PC-3 (cell line): Measurements from ENCODE around the gene HBEGF. TPM values are rescaled to one million over a fixed set of nuclear protein-coding genes. Genes with fewer than 3 reads are reported as not detected.

Experiments used
- ATAC-seq: fragments of 200-7000 bp; cut with Tn5 transposase; 2 replicates; pipeline ENCODE4 v1.9.1; 2020; ENCODE audit warnings: mild to moderate bottlenecking, moderate library complexity
- Bru-seq: library from RNA; stranded (reverse); fragments of 400-500 nt; gene quantifications from one replicate; lab custom pipeline; 2021; lab: Mats Ljungman, UMichigan
- BruChase-seq, 2 experiments: library from RNA; stranded (reverse); fragments of 400-500 nt; gene quantifications; one replicate each; lab custom pipeline; 2021; lab: Mats Ljungman, UMichigan
- BruUV-seq: library from RNA; stranded (reverse); fragments of 400-500 nt; replicated peaks from 2 replicates; lab custom pipeline; 2021; lab: Mats Ljungman, UMichigan
- CTCF ChIA-PET: fragments of 300-600 bp; sonication (Branson Sonifier 250); formaldehyde crosslinking; loops from one replicate; lab custom pipeline; 2022; ENCODE audit warnings: antibody characterized with exemption; lab: Charles Lee
- POLR2A ChIA-PET: fragments of 300-600 bp; sonication (Branson Sonifier 250); formaldehyde crosslinking; loops from one replicate; lab custom pipeline; 2022; ENCODE audit warnings: antibody characterized with exemption; ENCODE audit not compliant: unreplicated experiment; lab: Charles Lee
- DNase-seq: peaks from one replicate; pipeline ENCODE4 v3.0.0-alpha.2; 2015
- H2AFZ ChIP-seq: fragments of 300-600 bp; sonication (generic); 2 replicates; pipeline ENCODE4 v1.6.0; 2016; ENCODE audit warnings: antibody characterized with exemption, low read length
- H3F3A ChIP-seq: fragments of 300-600 bp; sonication (generic); one replicate; pipeline ENCODE4 v1.6.0; 2017; ENCODE audit warnings: antibody characterized with exemption, low read length, control low read depth, mild to moderate bottlenecking; ENCODE audit not compliant: unreplicated experiment
- H3K27ac ChIP-seq: fragments of 300-600 bp; sonication (generic); 2 replicates; pipeline ENCODE4 v1.5.1; 2016; ENCODE audit warnings: mild to moderate bottlenecking, low read length
- H3K27me3 ChIP-seq: fragments of 300-600 bp; sonication (generic); 2 replicates; pipeline ENCODE4 v1.6.1; 2016; ENCODE audit warnings: low read length, mixed read lengths
- H3K36me3 ChIP-seq: fragments of 300-600 bp; sonication (generic); 2 replicates; pipeline ENCODE4 v1.6.1; 2016; ENCODE audit warnings: low read depth, mixed run types, low read length, mixed read lengths
- H3K4me1 ChIP-seq: fragments of 300-600 bp; sonication (generic); 2 replicates; pipeline ENCODE4 v1.5.1; 2016; ENCODE audit warnings: low read length; ENCODE audit not compliant: insufficient read depth
- H3K4me2 ChIP-seq: fragments of 300-600 bp; sonication (generic); 2 replicates; pipeline ENCODE4 v1.6.0; 2016; ENCODE audit warnings: low read length
- H3K4me3 ChIP-seq: fragments of 300-600 bp; sonication (generic); 2 replicates; pipeline ENCODE4 v1.5.1; 2016; ENCODE audit warnings: mild to moderate bottlenecking, low read length, mixed read lengths
- H3K79me2 ChIP-seq: fragments of 300-600 bp; sonication (generic); 2 replicates; pipeline ENCODE4 v1.6.1; 2017; ENCODE audit warnings: low read length, mixed read lengths
- H3K9ac ChIP-seq: fragments of 300-600 bp; sonication (generic); 2 replicates; pipeline ENCODE4 v1.6.0; 2016; ENCODE audit warnings: mild to moderate bottlenecking, low read length
- H3K9me2 ChIP-seq: fragments of 300-600 bp; sonication (generic); replicated peaks from 2 replicates; pipeline ENCODE4 v1.6.1; 2016; ENCODE audit warnings: mixed run types, low read length, mixed read lengths
- H3K9me3 ChIP-seq: fragments of 300-600 bp; sonication (generic); 2 replicates; pipeline ENCODE4 v1.6.1; 2016; ENCODE audit warnings: low read length, mixed read lengths
- H4K20me1 ChIP-seq: fragments of 300-600 bp; sonication (generic); 2 replicates; pipeline ENCODE4 v1.6.1; 2016; ENCODE audit warnings: low read length, mixed read lengths
- CTCF ChIP-seq: fragments of 300-600 bp; sonication (generic); conservative IDR thresholded peaks from 2 replicates; pipeline ENCODE4 v1.5.1; 2017; ENCODE audit warnings: antibody characterized with exemption, low read depth, mild to moderate bottlenecking, low read length
- EZH2 ChIP-seq: fragments of 300-600 bp; sonication (generic); IDR thresholded peaks from one replicate; pipeline ENCODE4 v1.6.1; 2017; ENCODE audit warnings: antibody characterized with exemption, mild to moderate bottlenecking, low read length; ENCODE audit not compliant: unreplicated experiment
- EZH2phosphoT487 ChIP-seq: fragments of 300-600 bp; sonication (generic); IDR thresholded peaks from 2 replicates; pipeline ENCODE4 v1.6.1; 2018; ENCODE audit warnings: mild to moderate bottlenecking, antibody characterized with exemption, low read length, borderline replicate concordance
- intact Hi-C: fragments of 100-400 bp; cut with micrococcal nuclease; formaldehyde crosslinking; loops from 2 replicates; pipeline ENCODE4 v1.9.0; 2023
- long read RNA-seq: library from polyadenylated mRNA; unstranded; transcript quantifications from one replicate; pipeline ENCODE4 v2.0.0, GENCODE V29; 2021; ENCODE audit not compliant: unreplicated experiment
- total RNA-seq: library from RNA; depleted of rRNA; stranded (reverse); fragments of >200 nt; gene quantifications from 2 replicates; pipeline ENCODE4 v1.2.3, GENCODE V29; 2014; rRNA removed

The HBEGF gene
- 82.6 and 85.9 TPM in 2 replicates for total RNA-seq
- percentile 90 among the genes with signal in this experiment for Bru-seq, nascent RNA
- percentile 91 among the genes with signal in this experiment for BruChase-seq, experiment 1, labeled RNA remaining after a 6-hour chase
- BruChase-seq, experiment 2, labeled RNA remaining after a 2-hour chase, result percentile 79 among the genes with signal in this experiment
- long read RNA-seq, transcript HBEGF-202 (2 exons, 1,230 nt), result minor isoform, 7 of 31 reads
- long read RNA-seq, transcript HBEGF-201 (6 exons, 2,386 nt), result major isoform, 21 of 31 reads
- long read RNA-seq, partial matches to known transcripts, result 1 of 31 reads
- long read RNA-seq, other reads (novel, unspliced or antisense), result 2 of 31 reads

GRCh38 chr5:140346348-140347221, at the start of gene HBEGF:
HBEGF (minus strand) TSS chr5:140346603; CDS start chr5:140346328, 275 bp downstream.
- ATAC-seq (peak; percentile 65), DNase-seq (peak; percentile 94)
- Histone ChIP-seq H3K9me3 (no peaks in the 10 kb centered on the region), H3K27ac (peak within 1 kb of the TSS; percentile 76), H2AFZ (peak within 1 kb of the TSS; percentile 78), H3K79me2 (peaks cover 50% of the 10 kb centered on the region), H3K9me2 (no peaks in the 10 kb centered on the region), H3K4me2 (peak within 1 kb of the TSS; percentile 97), H3K36me3 (peaks cover 26% of the 10 kb centered on the region), H3K27me3 (no peaks in the 10 kb centered on the region), H4K20me1 (peaks cover 35% of the 10 kb centered on the region), H3K4me3 (peak within 1 kb of the TSS; percentile 98), H3F3A (no peaks in the 10 kb centered on the region), H3K9ac (peak within 1 kb of the TSS; percentile 88), H3K4me1 (peaks cover 65% of the 10 kb centered on the region)
- ChIA-PET POLR2A (interaction anchor here (0.5 to 2.2 kb wide), 21 partner anchors 9 to 1511 kb away, joined by 3 to 21 read pairs (median 6); no protein-coding TSS in a partner anchor), CTCF (interaction anchor here (0.6 to 4.3 kb wide), 21 partner anchors 9 to 219 kb away, joined by 3 to 95 read pairs (median 6); partner anchors contain the start of gene PFDN1)
- intact Hi-C loops, result loop anchor here (1.0 to 5.0 kb wide), 4 partner anchors 34 to 169 kb away; partner anchors contain the start of gene CYSTM1
- TF ChIP-seq EZH2phosphoT487 (peak; percentile 81), CTCF (peak; percentile 58), EZH2 (no peak)
- no TSS peak for BruUV-seq

GRCh38 chr5:140393738-140394137, 47.3 kb upstream of the HBEGF start:
- no peak for TF ChIP-seq CTCF
- no peak for TF ChIP-seq EZH2
- TF ChIP-seq EZH2phosphoT487, result no peak
- no peak overlapping the region for H2AFZ ChIP-seq

More at GRCh38 chr5:140393738-140394137, 47.3 kb upstream of the HBEGF start:
- Histone ChIP-seq H3K4me3 (no peak overlapping the region), H3K79me2 (no peaks in the 10 kb centered on the region), H3K27me3 (no peaks in the 10 kb centered on the region), H3K9ac (no peak overlapping the region), H3F3A (no peaks in the 10 kb centered on the region), H3K4me2 (no peak overlapping the region), H3K36me3 (no peaks in the 10 kb centered on the region), H3K9me2 (no peaks in the 10 kb centered on the region), H3K4me1 (peaks cover 8% of the 10 kb centered on the region), H3K9me3 (no peaks in the 10 kb centered on the region), H4K20me1 (no peaks in the 10 kb centered on the region), H3K27ac (no peak overlapping the region)
- intact Hi-C loops, result no loop called here
- DNase-seq (no peak), ATAC-seq (no peak)
- CTCF ChIA-PET, result no interaction called here
- POLR2A ChIA-PET, result interaction anchor here (0.7 kb wide), 1 partner anchor 15 kb away, joined by 6 read pairs; no protein-coding TSS in a partner anchor
- BruUV-seq, result no TSS peak
